NCI-H226 (cell line): ENCODE data around the gene EGR2.

Experiments
- DNase-seq: peaks from one replicate; pipeline ENCODE4 v3.0.0-alpha.2; 2015

EGR2 gene

GRCh38 chr10:62816331-62817120 is at the start of gene EGR2:
Gene EGR2, minus strand, starts transcription at chr10:62816366. Its CDS starts 337 bp downstream, at chr10:62816029.
- DNase-seq = peak; percentile 90

GRCh38 chr10:62862447-62862846 is 46.3 kb upstream of the EGR2 start:
- no peak for DNase-seq

- DNase-seq = no peak
Observed at GRCh38 chr10:62861507-62861906, 45.3 kb upstream of the EGR2 start.

GRCh38 chr10:62860946-62861345 is 44.8 kb upstream of the EGR2 start:
- no peak for DNase-seq

- no peak for DNase-seq
Observed at GRCh38 chr10:62858364-62858763, 42.2 kb upstream of the EGR2 start.

- DNase-seq = no peak
Observed at GRCh38 chr10:62856021-62856420, 39.9 kb upstream of the EGR2 start.

- DNase-seq = no peak
Observed at GRCh38 chr10:62853710-62854109, 37.5 kb upstream of the EGR2 start.

- DNase-seq = no peak
Observed at GRCh38 chr10:62852961-62853702, 37.0 kb upstream of the EGR2 start.

- no peak for DNase-seq
Observed at GRCh38 chr10:62851442-62851841, 35.3 kb upstream of the EGR2 start.

GRCh38 chr10:62850646-62851045 is 34.5 kb upstream of the EGR2 start:
- DNase-seq = no peak

- DNase-seq = no peak
Observed at GRCh38 chr10:62847433-62847832, 31.3 kb upstream of the EGR2 start.

- DNase-seq = no peak
Observed at GRCh38 chr10:62844280-62845011, 28.3 kb upstream of the EGR2 start.

GRCh38 chr10:62843600-62843999 is 27.4 kb upstream of the EGR2 start:
- no peak for DNase-seq

- no peak for DNase-seq
Observed at GRCh38 chr10:62842983-62843382, 26.8 kb upstream of the EGR2 start.

- no peak for DNase-seq
Observed at GRCh38 chr10:62839590-62839989, 23.4 kb upstream of the EGR2 start.

- DNase-seq = peak; percentile 67
Observed at GRCh38 chr10:62831346-62831745, 15.2 kb upstream of the EGR2 start.

GRCh38 chr10:62830679-62831078 is 14.5 kb upstream of the EGR2 start:
- DNase-seq = no peak

GRCh38 chr10:62829622-62830021 is 13.5 kb upstream of the EGR2 start:
- no peak for DNase-seq

GRCh38 chr10:62826273-62826672 is 10.1 kb upstream of the EGR2 start:
- no peak for DNase-seq

- no peak for DNase-seq
Observed at GRCh38 chr10:62820586-62820985, 4.4 kb upstream of the EGR2 start.

- DNase-seq = no peak
Observed at GRCh38 chr10:62819141-62819920, 3.2 kb upstream of the EGR2 start.

- DNase-seq = no peak
Observed at GRCh38 chr10:62818426-62819011, 2.4 kb upstream of the EGR2 start.
